ENCODE data around the gene DLEC1.

The DLEC1 gene

DNA sequence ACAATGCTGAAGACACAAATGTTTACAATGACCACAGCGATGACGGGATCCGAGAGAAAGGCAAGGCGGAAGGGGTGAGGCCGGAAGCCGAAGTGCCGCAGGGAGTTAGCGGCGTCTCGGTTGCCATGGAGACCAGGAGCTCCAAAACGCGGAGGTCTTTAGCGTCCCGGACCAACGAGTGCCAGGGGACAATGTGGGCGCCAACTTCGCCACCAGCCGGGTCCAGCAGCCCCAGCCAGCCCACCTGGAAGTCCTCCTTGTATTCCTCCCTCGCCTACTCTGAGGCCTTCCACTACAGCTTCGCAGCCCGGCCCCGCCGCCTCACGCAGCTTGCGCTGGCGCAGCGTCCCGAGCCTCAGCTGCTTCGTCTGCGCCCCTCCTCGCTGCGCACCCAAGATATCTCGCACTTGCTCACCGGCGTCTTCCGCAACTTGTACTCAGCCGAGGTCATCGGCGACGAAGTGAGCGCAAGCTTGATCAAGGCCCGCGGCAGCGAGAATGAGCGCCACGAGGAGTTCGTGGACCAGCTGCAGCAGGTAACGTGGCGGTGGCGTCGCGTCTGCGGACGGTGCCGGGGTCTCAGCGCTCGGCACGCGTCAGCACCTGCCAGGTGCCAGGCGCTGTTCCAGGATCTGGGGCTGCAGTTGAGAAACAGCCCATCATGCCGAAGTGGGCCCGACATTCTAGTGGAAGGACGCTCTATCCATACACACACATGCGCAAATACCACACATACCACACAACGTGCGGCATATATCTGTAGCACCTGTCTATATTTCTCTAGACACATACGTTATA is at the start of gene DLEC1:
DLEC1 (plus strand) TSS at position 108 of the 798 bp plus-strand sequence; CDS start at position 126, 18 bp downstream.
- peak; percentile 31 for DNase-seq (ENCODE audit: low read depth)

DNA sequence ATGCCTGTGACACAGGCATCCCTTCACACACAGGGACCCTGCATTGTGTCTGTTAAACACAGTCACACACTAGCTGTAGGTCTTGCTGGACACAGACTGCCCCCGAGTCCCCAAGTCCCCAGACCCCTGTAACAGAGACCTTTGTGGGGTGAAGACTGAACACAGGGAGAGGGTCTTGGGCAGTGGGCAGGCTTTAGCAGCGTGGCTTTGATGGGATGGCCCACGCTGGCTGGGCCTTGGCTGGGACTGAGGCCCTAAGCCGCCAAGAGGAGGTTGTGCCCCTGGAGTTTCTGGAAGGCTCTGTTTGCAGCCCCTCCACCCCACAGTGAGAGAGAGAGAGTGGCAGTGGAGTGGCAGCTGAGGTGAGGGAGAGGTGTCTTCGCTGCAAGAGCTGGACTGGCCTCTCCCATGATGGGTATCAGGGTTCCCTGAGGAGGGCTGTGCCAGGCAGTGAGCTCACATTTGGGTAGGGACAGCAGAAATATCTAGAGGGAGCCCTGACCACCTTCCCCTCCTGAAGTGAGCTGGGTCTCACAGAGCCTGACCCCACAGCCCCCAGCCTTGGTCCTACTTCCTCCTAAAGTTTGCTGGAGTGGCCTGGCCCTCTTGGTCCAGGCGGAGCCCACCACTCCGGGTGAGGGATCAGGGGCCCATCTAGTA is 49.1 kb upstream of the DLEC1 start:
- DNase-seq (ENCODE audit: low read depth), result no peak

DNA sequence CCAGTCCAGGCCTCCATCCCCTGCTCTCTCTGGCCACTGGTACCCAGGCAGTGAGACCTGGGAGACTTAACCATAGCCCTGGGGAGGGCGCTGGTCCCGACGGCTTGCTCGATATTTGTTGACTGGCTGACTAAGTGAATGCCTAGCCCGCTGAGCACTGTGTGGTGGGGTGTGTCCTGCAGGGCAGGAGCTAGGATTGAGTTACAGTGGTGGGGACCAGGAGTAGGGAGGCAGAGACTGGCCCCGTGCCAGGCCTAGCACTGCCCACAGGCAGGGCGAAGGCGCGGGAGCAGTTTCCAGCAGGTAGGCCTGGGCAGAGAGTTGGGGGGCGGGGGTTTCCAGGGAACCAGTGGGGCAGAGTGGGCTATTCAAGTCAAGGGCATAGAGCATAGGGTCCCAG is 48.5 kb upstream of the DLEC1 start, which contains the start of gene VILL:
VILL (plus strand) TSS at position 260 of the 400 bp plus-strand sequence. CDS start 2,887 bp downstream, outside the sequence.
- no peak for DNase-seq (ENCODE audit: low read depth)

GRCh38 chr3:37991109-37991508 is 47.9 kb upstream of the DLEC1 start:
- no peak for DNase-seq (ENCODE audit: low read depth)

- no peak for DNase-seq (ENCODE audit: low read depth)
Measured at GRCh38 chr3:37991823-37992222, 47.2 kb upstream of the DLEC1 start.

DNA sequence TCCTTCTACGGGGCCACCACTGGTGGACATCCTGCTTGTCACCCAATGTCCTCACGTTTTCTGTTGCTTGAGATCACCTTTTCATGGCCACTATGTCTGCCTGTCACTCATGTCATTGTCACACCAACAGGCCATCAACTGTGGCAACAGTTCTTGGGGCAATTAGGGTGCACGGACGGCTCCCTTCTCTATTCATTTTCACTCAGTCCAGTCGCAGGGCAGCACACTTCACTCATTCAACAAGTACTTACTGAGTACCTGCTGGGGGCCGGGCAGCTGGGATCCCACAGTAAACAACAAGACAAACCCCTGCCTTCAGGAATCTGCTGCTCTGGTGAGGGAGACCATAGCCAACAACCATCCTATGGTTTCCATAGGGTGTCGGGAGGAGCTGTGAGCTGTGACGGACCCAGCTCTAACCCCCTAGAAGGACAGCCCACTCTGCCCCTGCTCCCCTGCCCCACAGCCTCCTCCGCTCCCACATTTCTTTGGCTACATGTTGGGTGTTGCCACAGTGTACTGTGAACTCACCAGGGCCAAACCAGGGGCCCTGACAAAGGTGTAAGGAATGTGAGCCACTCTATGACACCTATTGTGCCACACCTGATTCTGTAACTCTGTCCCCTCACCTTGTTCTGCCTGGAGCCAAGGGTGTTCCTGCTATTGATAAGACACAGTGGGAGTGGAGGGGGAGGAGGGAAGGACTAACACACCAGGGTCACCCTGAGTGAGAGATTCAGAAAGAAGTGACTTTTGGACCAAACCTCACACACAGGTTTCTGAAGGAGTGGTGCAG is 46.5 kb upstream of the DLEC1 start:
- DNase-seq (ENCODE audit: low read depth), result no peak

GRCh38 chr3:37993067-37993455 is 45.9 kb upstream of the DLEC1 start:
- no peak for DNase-seq (ENCODE audit: low read depth)

DNA sequence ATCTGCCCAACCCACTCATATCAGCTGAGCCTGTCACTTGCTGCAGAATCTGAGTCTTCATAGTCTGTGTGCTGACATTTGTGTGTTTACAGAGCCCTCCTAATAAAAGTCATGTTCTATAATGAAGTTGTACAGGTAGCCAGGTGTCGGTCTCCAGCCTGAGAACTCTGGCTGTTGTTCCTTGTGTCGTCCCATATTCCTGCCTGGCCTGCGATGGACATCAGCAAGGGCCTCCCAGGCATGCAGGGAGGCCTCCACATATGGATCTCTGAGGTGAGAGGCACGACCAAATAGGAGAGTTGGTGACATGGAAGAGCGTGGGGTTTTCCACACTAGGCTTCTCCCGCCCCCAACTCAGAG is 45.6 kb upstream of the DLEC1 start:
- DNase-seq (ENCODE audit: low read depth), result no peak

- DNase-seq (ENCODE audit: low read depth), result peak; percentile 76
Measured at GRCh38 chr3:37993820-37994638, 45.0 kb upstream of the DLEC1 start.

DNA sequence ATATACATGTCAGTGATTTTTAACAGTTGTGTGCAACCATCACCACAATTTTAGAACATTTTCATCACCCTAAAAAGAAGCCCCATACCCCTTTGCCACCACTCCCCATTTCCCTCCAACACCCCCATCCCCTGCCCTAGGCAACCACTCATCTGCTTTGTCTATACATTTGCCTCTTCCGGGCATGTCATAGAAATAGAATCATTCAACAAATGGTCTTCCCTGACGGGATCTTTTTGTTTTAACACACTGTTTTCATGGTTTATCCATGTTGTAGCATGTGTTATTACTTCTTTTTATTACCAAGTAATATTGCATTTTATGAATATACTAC is 44.4 kb upstream of the DLEC1 start:
- no peak for DNase-seq (ENCODE audit: low read depth)

DNA sequence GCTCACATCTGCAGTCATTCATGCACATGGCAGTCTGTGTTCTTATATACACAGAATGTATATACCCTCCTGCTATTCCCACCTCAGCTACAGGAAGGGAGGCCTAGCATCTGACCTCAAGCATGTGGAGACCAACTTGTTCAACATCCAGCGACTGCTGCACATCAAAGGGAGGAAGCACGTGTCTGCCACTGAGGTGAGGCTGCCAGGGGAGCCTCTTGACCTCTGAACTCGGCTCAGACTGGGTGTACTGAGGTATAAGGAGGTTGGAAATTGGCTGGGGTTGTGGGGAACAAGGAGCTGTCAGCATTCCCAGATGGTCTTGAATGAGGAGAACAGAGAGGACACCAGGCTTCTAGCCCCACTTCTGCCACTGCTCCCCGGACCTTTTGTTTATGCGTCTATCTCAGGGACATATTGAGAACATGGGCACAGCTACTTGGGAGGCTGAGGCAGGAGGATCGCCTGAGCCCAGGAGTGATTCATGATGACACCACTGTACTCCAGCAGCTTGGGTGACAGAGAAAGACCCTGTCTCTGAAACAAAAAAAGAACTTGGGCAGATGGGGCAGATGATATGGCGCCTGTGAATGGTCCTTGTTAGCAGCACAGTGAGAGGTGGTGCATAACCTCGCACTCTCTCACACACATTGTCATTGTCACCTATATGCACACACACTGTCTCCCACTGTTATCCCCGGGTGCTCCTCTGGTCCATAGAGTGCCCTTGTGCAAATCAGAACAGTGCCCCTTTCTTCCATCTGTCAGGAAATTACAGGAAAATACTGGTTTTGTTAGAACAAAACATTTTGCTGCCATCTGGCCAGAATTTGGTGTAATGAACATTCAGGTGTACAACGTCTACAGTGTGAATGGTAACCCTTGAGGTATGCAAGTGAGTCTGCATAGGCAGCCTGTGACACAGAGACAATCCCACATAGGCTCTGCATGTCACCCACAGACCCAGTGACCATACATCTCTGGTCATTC is 43.1 kb upstream of the DLEC1 start:
- DNase-seq (ENCODE audit: low read depth), result no peak

- peak; percentile 70 for DNase-seq (ENCODE audit: low read depth)
Measured at GRCh38 chr3:37996785-37997301, 42.2 kb upstream of the DLEC1 start.

- DNase-seq (ENCODE audit: low read depth), result no peak
Measured at GRCh38 chr3:37997342-37997741, 41.7 kb upstream of the DLEC1 start.

GRCh38 chr3:37997791-37998370 is 41.1 kb upstream of the DLEC1 start:
- no peak for DNase-seq (ENCODE audit: low read depth)

DNA sequence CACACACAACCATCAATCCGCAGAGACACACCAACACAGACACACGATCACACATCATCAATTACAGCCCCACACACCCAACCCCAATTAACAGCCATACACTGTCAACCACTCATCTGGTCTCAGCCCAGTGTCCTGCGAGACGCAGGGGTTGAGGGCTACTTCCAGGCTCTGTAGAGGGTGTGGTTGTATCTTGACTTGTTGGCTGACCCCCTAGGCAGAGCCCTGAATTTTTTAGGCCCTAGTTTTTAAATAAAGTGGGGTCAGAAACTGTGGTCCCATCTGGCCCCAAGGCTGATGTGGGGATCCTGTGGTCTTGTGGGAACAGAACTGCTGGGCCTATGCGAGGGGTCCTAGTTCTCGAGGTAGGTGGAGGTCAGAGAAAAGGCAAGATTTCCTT is 39.2 kb upstream of the DLEC1 start:
- no peak for DNase-seq (ENCODE audit: low read depth)

DNA sequence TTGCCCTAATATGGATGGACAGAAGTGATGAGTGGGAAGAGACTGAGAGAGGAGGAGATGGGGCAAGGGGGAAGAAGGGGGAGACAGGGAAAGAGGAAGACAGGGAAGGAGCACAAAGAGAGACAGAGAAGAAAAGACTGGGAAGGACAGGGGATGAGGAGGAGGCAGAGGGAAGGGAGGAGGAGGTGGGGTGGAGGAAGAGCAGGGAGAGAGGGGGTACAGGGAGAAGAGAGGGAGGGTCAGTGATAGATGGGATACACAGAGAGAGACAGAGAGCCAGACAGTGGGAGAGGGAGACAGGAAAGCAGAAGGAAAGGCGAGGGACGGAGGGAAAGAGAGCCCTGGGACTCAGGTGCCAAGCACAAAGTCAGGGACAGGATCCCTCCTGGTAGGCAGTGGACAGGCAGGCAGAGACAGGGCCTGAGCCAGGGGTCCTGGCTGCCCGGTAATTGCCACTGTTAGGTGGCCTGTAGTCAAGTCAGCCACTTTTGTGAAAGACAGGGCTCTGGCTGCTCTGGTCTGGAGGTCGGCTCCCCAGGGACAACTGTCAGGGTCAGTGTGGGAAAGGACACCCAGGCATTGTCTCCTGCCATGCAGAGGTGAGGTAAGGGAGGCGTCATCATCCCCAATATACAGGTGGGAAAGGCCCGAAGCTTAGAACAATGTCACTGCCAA is 38.6 kb upstream of the DLEC1 start:
- no peak for DNase-seq (ENCODE audit: low read depth)

DNA sequence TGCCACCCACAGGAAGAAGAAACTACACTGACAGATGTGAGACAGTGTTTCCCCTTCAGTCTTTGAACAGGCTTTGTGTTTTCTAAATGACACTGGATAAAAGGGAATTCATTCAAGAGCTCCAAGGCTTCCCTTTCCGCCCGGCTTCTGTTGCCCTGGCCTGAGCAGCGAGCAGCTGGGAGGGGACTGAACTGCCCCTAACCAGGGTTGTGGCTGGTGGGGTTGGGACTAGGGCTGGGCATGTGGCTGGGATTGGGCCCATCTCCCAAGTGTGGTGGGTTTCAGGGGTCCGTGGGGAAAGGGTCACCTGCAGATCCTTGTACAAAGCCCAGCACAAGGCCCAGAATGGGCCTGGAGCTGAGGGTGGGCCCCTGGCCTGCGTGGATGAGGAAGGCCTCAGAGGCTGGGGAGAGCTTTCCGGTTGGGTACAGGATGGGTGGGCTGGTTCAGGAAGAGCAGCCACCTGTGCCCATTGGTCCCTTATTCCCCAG is 38.0 kb upstream of the DLEC1 start:
- DNase-seq (ENCODE audit: low read depth), result no peak

- no peak for DNase-seq (ENCODE audit: low read depth)
Measured at GRCh38 chr3:38001456-38002081, 37.4 kb upstream of the DLEC1 start.
